K562 (cell line): ENCODE measurements around the gene TRDMT1. TPM values are rescaled to one million over a fixed set of nuclear protein-coding genes. Genes with fewer than 3 reads are reported as not detected.

ENCODE experiments used
- CHD2 ChIP-seq: IDR thresholded peaks from 2 replicates; pipeline ENCODE4 v1.6.1; 2011; ENCODE audit warnings: low read depth, low read length
- CTBP1 ChIP-seq: fragments of 450-650 bp; IDR thresholded peaks from 2 replicates; pipeline ENCODE4 v1.6.1; 2016; ENCODE audit warnings: borderline replicate concordance
- DPF2 ChIP-seq: fragments of 450-650 bp; IDR thresholded peaks from 2 replicates; pipeline ENCODE4 v1.6.1; 2016
- EZH2 ChIP-seq: IDR thresholded peaks from 2 replicates; pipeline ENCODE4 v1.6.1; 2012; ENCODE audit warnings: low read depth, mild to moderate bottlenecking, inconsistent platforms, low read length, borderline replicate concordance
- IFI16 ChIP-seq: fragments of 250-450 bp; sonication (Bioruptor Pico); IDR thresholded peaks from 2 replicates; pipeline ENCODE4 v2.1.2; 2022; ENCODE audit warnings: mild to moderate bottlenecking, inconsistent platforms
- MED1 ChIP-seq: sonication (generic); formaldehyde crosslinking; IDR thresholded peaks from 2 replicates; pipeline ENCODE4 v1.8.1; 2023; ENCODE audit warnings: missing genetic modification reagents, borderline replicate concordance
- MYBL2 ChIP-seq, 2 experiments: fragments of 450-650 bp in 1 of 2; sonication (generic) in 1 of 2; formaldehyde crosslinking in 1 of 2; IDR thresholded peaks; 2 replicates each; pipeline versions ENCODE4 v1.6.1 to v1.8.1; 2017 to 2022; ENCODE audit warnings: borderline replicate concordance in 1 of 2, inconsistent platforms in 1 of 2, low read depth in 1 of 2, mild to moderate bottlenecking in 1 of 2, missing genetic modification reagents in 1 of 2, moderate library complexity in 1 of 2
- MYC ChIP-seq, 2 experiments: fragments of 250-450 bp in 1 of 2; sonication (Bioruptor Pico) in 1 of 2; IDR thresholded peaks; 2 replicates each; pipeline versions ENCODE4 v1.5.1 to v1.6.1; 2012 to 2021; ENCODE audit warnings: low read depth in 2 of 2, borderline replicate concordance in 1 of 2, improper control_type of control experiment in 1 of 2, low read length in 1 of 2, mild to moderate bottlenecking in 1 of 2, moderate library complexity in 1 of 2
- MYNN ChIP-seq, 2 experiments: sonication (generic); formaldehyde crosslinking in 1 of 2; IDR thresholded peaks; 2 replicates each; pipeline versions ENCODE4 v1.5.0 to v1.6.1; 2016 to 2020; ENCODE audit warnings: antibody characterized with exemption in 1 of 2, missing genetic modification reagents in 1 of 2
- PHF8 ChIP-seq: fragments of 200-600 bp; sonication (generic); IDR thresholded peaks from 2 replicates; pipeline ENCODE4 v1.6.1; 2012; ENCODE audit warnings: mixed run types, mild to moderate bottlenecking, inconsistent platforms, low read length, moderate library complexity, borderline replicate concordance
- POLR2AphosphoS5 ChIP-seq: IDR thresholded peaks from 2 replicates; pipeline ENCODE4 v1.6.1; 2011; ENCODE audit warnings: mild to moderate bottlenecking, low read depth, low read length, moderate library complexity; ENCODE audit not compliant: control insufficient read depth, insufficient read depth
- RFX7 ChIP-seq: fragments of 250-450 bp; sonication (Bioruptor Pico); IDR thresholded peaks from 2 replicates; pipeline ENCODE4 v1.5.1; 2021; ENCODE audit warnings: mild to moderate bottlenecking
- RUNX1 ChIP-seq: sonication (generic); IDR thresholded peaks from 2 replicates; pipeline ENCODE4 v1.6.1; 2016; ENCODE audit warnings: antibody characterized with exemption, low read depth
- STAG1 ChIP-seq: sonication (generic); formaldehyde crosslinking; IDR thresholded peaks from 2 replicates; pipeline ENCODE4 v1.5.0; 2020; ENCODE audit warnings: missing genetic modification reagents, borderline replicate concordance
- TCF7L2 ChIP-seq: fragments of 150-350 bp; IDR thresholded peaks from 2 replicates; pipeline ENCODE4 v1.6.1; 2016; ENCODE audit warnings: low read depth, mild to moderate bottlenecking, low read length, moderate library complexity
- ZKSCAN1 ChIP-seq: fragments of 150-350 bp; IDR thresholded peaks from 2 replicates; pipeline ENCODE4 v1.6.1; 2016; ENCODE audit warnings: low read depth, low read length
- ZNF212 ChIP-seq: fragments of 450-650 bp; formaldehyde crosslinking; IDR thresholded peaks from 2 replicates; pipeline ENCODE4 v1.4.0; 2020; ENCODE audit warnings: mild to moderate bottlenecking
- ZNF23 ChIP-seq: fragments of 250-450 bp; sonication (Bioruptor Pico); IDR thresholded peaks from 2 replicates; pipeline ENCODE4 v1.4.0; 2020; ENCODE audit warnings: mild to moderate bottlenecking
- ZNF431 ChIP-seq: sonication (generic); formaldehyde crosslinking; IDR thresholded peaks from 2 replicates; pipeline ENCODE4 v1.8.0; 2022; ENCODE audit warnings: mild to moderate bottlenecking, missing genetic modification reagents
- polyA plus RNA-seq, 8 experiments: library from polyadenylated mRNA; depleted of rRNA in 4 of 8; stranded (reverse) in 5 of 8; unstranded in 3 of 8; fragments of >200 nt; fragmentation: Nextera tagmentation in 2 of 8; fragmentation: Illumina TruSeq in 1 of 8; extraction: Ambion mirVana in 2 of 8; extraction: Trizol in 1 of 8; gene quantifications; 2 replicates each; pipeline versions ENCODE4 v1.2.1 to v1.2.3, GENCODE V29; 2011 to 2014; ENCODE audit warnings: inconsistent platforms in 1 of 8, missing spikeins in 1 of 8
- total RNA-seq, 7 experiments: library from RNA; depleted of rRNA in 6 of 7; stranded (reverse); fragments of >200 nt in 6 of 7; fragmentation: Illumina TruSeq in 2 of 7; extraction: Trizol in 2 of 7; gene quantifications; 2 replicates each; pipeline versions ENCODE4 v1.2.1 to v1.2.3, GENCODE V29; 2011 to 2021; ENCODE audit warnings: low replicate concordance in 1 of 7
- TF ChIP-seq, protein P1 (sequence below): fragments of 250-450 bp; sonication (Bioruptor Pico); IDR thresholded peaks from 2 replicates; pipeline ENCODE4 v1.4.0; 2020; ENCODE audit warnings: mild to moderate bottlenecking, moderate library complexity
- TF ChIP-seq, protein P2 (sequence below): sonication (generic); formaldehyde crosslinking; IDR thresholded peaks from 2 replicates; pipeline ENCODE4 v1.9.0; 2022; ENCODE audit warnings: mild to moderate bottlenecking, missing genetic modification reagents
- TF ChIP-seq, protein P3 (sequence below): fragments of 250-450 bp; sonication (Bioruptor Pico); IDR thresholded peaks from 2 replicates; pipeline ENCODE4 v1.4.0; 2020
- TF ChIP-seq, protein P4 (sequence below): sonication (generic); formaldehyde crosslinking; IDR thresholded peaks from 2 replicates; pipeline ENCODE4 v1.8.0; 2023; ENCODE audit warnings: mild to moderate bottlenecking, missing genetic modification reagents

TRDMT1 gene
- total and polyA plus RNA-seq, 9 of the 15 experiments (the other 6 are each of a cell fraction or from before 2014, with no cell fraction given) = 5.4 to 12.6 (median 9.3) TPM

DNA sequence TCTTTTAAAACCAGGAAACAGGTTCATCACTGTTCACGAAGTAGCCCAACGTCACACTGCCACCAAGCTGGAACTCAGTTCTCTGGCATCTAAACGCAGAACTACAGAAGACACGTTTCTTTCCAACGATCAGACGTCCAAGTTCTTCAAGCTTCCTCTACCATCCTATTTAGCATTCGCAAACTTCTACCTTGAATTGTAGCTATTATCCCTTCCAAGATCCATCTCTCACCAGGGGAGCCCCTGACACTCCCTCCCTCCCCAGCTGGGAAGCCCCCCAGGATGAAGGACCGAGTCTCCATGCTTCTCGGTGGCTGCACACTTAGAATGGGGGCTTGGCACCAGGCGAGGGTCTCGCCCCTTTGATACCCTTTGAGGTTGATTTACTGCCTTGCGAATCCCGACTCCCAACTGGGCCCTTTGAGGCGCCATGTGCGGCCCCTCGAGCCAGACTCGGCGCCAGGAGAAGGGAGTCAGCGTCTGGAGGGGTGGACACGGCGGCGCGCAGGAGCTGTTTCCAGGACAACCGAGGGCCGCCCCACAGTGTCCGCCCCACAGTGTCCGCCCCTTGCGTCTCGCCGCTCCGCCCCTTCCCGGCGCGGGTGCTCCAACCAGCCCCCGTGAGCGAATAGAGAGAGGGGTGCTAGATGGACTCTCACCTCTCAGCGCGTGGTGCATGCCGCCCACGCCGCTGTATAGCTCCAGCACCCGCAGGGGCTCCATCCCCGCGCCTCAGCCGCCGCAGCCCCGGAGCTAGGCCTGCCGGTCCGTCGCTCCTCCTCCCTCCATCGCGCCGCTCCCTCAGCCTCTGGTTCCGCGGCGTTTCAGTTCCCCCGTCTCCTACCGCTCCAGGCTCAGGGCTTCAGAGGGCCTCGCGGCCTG is at the start of gene TRDMT1 (continued):
- TF ChIP-seq MED1 (CRISPR knock-in tag) = no peak
- TF ChIP-seq EZH2 = no peak
- no peak for TF ChIP-seq ZNF212 (CRISPR knock-in tag)
- TF ChIP-seq ZNF23 (CRISPR knock-in tag) = no peak
- 0 out of 2 replicates have a peak, but pooled peaks have one; percentile 3 for TF ChIP-seq CHD2
- peak; percentile 93 for TF ChIP-seq CTBP1
- no peak for TF ChIP-seq MYNN (IDR thresholded peaks at IDR 0.05)
- no peak for TF ChIP-seq MYNN (CRISPR knock-in tag; IDR thresholded peaks at IDR 0.05)
- no peak for TF ChIP-seq RUNX1
- TF ChIP-seq, protein P1, sequence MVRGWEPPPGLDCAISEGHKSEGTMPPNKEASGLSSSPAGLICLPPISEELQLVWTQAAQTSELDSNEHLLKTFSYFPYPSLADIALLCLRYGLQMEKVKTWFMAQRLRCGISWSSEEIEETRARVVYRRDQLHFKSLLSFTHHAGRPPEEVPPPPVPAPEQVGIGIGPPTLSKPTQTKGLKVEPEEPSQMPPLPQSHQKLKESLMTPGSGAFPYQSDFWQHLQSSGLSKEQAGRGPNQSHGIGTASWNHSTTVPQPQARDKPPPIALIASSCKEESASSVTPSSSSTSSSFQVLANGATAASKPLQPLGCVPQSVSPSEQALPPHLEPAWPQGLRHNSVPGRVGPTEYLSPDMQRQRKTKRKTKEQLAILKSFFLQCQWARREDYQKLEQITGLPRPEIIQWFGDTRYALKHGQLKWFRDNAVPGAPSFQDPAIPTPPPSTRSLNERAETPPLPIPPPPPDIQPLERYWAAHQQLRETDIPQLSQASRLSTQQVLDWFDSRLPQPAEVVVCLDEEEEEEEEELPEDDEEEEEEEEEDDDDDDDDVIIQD (CRISPR knock-in tag) = no peak
- TF ChIP-seq, protein P2, sequence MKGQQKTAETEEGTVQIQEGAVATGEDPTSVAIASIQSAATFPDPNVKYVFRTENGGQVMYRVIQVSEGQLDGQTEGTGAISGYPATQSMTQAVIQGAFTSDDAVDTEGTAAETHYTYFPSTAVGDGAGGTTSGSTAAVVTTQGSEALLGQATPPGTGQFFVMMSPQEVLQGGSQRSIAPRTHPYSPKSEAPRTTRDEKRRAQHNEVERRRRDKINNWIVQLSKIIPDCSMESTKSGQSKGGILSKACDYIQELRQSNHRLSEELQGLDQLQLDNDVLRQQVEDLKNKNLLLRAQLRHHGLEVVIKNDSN (CRISPR knock-in tag) = no peak
- TF ChIP-seq MYC (IDR thresholded peaks at IDR 0.05; ENCODE audit: low read depth, low read length) = peak; percentile 75; the same call in 1 of the 2 replicates
- peak; percentile 72; the same call in 1 of the 2 replicates for TF ChIP-seq MYC (CRISPR knock-in tag; IDR thresholded peaks at IDR 0.05; ENCODE audit: borderline replicate concordance, low read depth)
- TF ChIP-seq, protein P3, sequence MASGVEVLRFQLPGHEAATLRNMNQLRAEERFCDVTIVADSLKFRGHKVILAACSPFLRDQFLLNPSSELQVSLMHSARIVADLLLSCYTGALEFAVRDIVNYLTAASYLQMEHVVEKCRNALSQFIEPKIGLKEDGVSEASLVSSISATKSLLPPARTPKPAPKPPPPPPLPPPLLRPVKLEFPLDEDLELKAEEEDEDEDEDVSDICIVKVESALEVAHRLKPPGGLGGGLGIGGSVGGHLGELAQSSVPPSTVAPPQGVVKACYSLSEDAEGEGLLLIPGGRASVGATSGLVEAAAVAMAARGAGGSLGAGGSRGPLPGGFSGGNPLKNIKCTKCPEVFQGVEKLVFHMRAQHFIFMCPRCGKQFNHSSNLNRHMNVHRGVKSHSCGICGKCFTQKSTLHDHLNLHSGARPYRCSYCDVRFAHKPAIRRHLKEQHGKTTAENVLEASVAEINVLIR = no peak
- TF ChIP-seq POLR2AphosphoS5 = no peak
- TF ChIP-seq TCF7L2 = no peak
- peak; percentile 100 for TF ChIP-seq PHF8
- TF ChIP-seq STAG1 (CRISPR knock-in tag) = no peak
- TF ChIP-seq IFI16 (CRISPR knock-in tag) = no peak
- no peak for TF ChIP-seq ZKSCAN1
- no peak for TF ChIP-seq RFX7 (CRISPR knock-in tag)
- TF ChIP-seq MYBL2 (IDR thresholded peaks at IDR 0.05; ENCODE audit: low read depth) = peak; percentile 62; the same call in 1 of the 2 replicates
- TF ChIP-seq MYBL2 (CRISPR knock-in tag; IDR thresholded peaks at IDR 0.05; ENCODE audit: borderline replicate concordance) = no peak
- TF ChIP-seq ZNF431 (CRISPR knock-in tag) = no peak
- TF ChIP-seq, protein P4, sequence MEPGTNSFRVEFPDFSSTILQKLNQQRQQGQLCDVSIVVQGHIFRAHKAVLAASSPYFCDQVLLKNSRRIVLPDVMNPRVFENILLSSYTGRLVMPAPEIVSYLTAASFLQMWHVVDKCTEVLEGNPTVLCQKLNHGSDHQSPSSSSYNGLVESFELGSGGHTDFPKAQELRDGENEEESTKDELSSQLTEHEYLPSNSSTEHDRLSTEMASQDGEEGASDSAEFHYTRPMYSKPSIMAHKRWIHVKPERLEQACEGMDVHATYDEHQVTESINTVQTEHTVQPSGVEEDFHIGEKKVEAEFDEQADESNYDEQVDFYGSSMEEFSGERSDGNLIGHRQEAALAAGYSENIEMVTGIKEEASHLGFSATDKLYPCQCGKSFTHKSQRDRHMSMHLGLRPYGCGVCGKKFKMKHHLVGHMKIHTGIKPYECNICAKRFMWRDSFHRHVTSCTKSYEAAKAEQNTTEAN (CRISPR knock-in tag) = no peak; the same call in 1 of the 2 replicates
- no peak; the same call in 1 of the 2 replicates for TF ChIP-seq DPF2
